ACC112 (cell line): ENCODE results near the gene TRMT2B.
"Not testable (repeated sequence)": the region's sequence is repeated elsewhere in the genome, so short reads cannot be mapped to it uniquely, and the experiment has no call there.

Experiments used
- H2AFZ ChIP-seq: fragments of 200-600 bp; sonication (generic); one replicate; pipeline ENCODE4 v1.6.0; 2017; ENCODE audit warnings: antibody characterized with exemption, low read length; ENCODE audit not compliant: unreplicated experiment
- H3K27ac ChIP-seq: fragments of 200-600 bp; sonication (generic); 2 replicates; pipeline ENCODE4 v1.5.1; 2014; ENCODE audit warnings: low read depth, mild to moderate bottlenecking, antibody characterized with exemption, low read length, moderate library complexity
- H3K27me3 ChIP-seq: fragments of 200-600 bp; sonication (generic); 2 replicates; pipeline ENCODE4 v1.6.1; 2014; ENCODE audit warnings: mild to moderate bottlenecking, antibody characterized with exemption, low read length, moderate library complexity, mixed read lengths; ENCODE audit not compliant: insufficient read depth
- H3K36me3 ChIP-seq: fragments of 200-600 bp; sonication (generic); 2 replicates; pipeline ENCODE4 v1.6.1; 2016; ENCODE audit warnings: mild to moderate bottlenecking, antibody characterized with exemption, low read length, moderate library complexity, mixed read lengths; ENCODE audit not compliant: insufficient read depth
- H3K4me1 ChIP-seq: fragments of 200-600 bp; sonication (generic); one replicate; pipeline ENCODE4 v1.6.1; 2016; ENCODE audit warnings: low read length, mixed read lengths; ENCODE audit not compliant: insufficient read depth, unreplicated experiment, control insufficient read depth
- H3K4me3 ChIP-seq: fragments of 200-600 bp; sonication (generic); 2 replicates; pipeline ENCODE4 v1.5.1; 2014; ENCODE audit warnings: mild to moderate bottlenecking, low read depth, low read length
- H3K79me2 ChIP-seq: fragments of 200-600 bp; sonication (generic); one replicate; pipeline ENCODE4 v1.6.0; 2016; ENCODE audit warnings: low read length; ENCODE audit not compliant: control insufficient read depth, unreplicated experiment, insufficient read depth

Gene TRMT2B

GRCh38 chrX:101057093-101057714 is 5.3 kb upstream of the TRMT2B start:
- Histone ChIP-seq H3K27me3 (no peaks in the 10 kb centered on the region), H3K4me3 (no peak overlapping the region), H2AFZ (no peak overlapping the region), H3K36me3 (no peaks in the 10 kb centered on the region), H3K79me2 (no peaks in the 10 kb centered on the region), H3K27ac (peak overlapping the region; percentile 82), H3K4me1 (peaks cover 8% of the 10 kb centered on the region)

GRCh38 chrX:101056551-101056950 is 4.6 kb upstream of the TRMT2B start:
- not testable (repeated sequence) for H3K4me3 ChIP-seq, H3K79me2 ChIP-seq, H3K36me3 ChIP-seq, H3K27me3 ChIP-seq, H2AFZ ChIP-seq, H3K4me1 ChIP-seq
- H3K27ac ChIP-seq = peak overlapping the region; percentile 82

- Histone ChIP-seq H3K27ac (peak overlapping the region; percentile 76; the same call in 1 of the 2 replicates), H3K4me3 (peak overlapping the region; percentile 86)
Measured at GRCh38 chrX:101051153-101051548, 760 bp downstream of the TRMT2B start.

GRCh38 chrX:101040197-101040596 is 11.7 kb downstream of the TRMT2B start:
- H2AFZ ChIP-seq = no peak overlapping the region
- no peaks in the 10 kb centered on the region for H3K4me1 ChIP-seq
- no peaks in the 10 kb centered on the region for H3K27me3 ChIP-seq
- H3K27ac ChIP-seq = no peak overlapping the region
- no peaks in the 10 kb centered on the region for H3K36me3 ChIP-seq
- H3K4me3 ChIP-seq = no peak overlapping the region
- no peaks in the 10 kb centered on the region for H3K79me2 ChIP-seq

More at GRCh38 chrX:101051153-101051548, 760 bp downstream of the TRMT2B start:
- H2AFZ ChIP-seq = peak overlapping the region; percentile 91
- H3K36me3 ChIP-seq = no peaks in the 10 kb centered on the region
- H3K27me3 ChIP-seq = no peaks in the 10 kb centered on the region
- no peaks in the 10 kb centered on the region for H3K4me1 ChIP-seq
- peaks cover 5% of the 10 kb centered on the region for H3K79me2 ChIP-seq

GRCh38 chrX:101037231-101037630 is 14.7 kb downstream of the TRMT2B start:
- H3K79me2 ChIP-seq = no peaks in the 10 kb centered on the region
- H3K4me1 ChIP-seq = no peaks in the 10 kb centered on the region
- H3K36me3 ChIP-seq = no peaks in the 10 kb centered on the region
- no peak overlapping the region for H3K27ac ChIP-seq
- H3K27me3 ChIP-seq = no peaks in the 10 kb centered on the region
- no peak overlapping the region for H2AFZ ChIP-seq
- no peak overlapping the region for H3K4me3 ChIP-seq

GRCh38 chrX:101029665-101030064 is 22.2 kb downstream of the TRMT2B start:
- Histone ChIP-seq H3K36me3 (no peaks in the 10 kb centered on the region), H2AFZ (no peak overlapping the region), H3K27me3 (no peaks in the 10 kb centered on the region), H3K27ac (no peak overlapping the region), H3K4me3 (no peak overlapping the region), H3K4me1 (peaks cover 10% of the 10 kb centered on the region), H3K79me2 (no peaks in the 10 kb centered on the region)

GRCh38 chrX:101028562-101028961 is 23.3 kb downstream of the TRMT2B start:
- H3K36me3 ChIP-seq = no peaks in the 10 kb centered on the region
- H3K4me1 ChIP-seq = peaks cover 10% of the 10 kb centered on the region
- H3K27ac ChIP-seq = no peak overlapping the region
- H3K4me3 ChIP-seq = no peak overlapping the region
- H2AFZ ChIP-seq = no peak overlapping the region
- H3K27me3 ChIP-seq = no peaks in the 10 kb centered on the region
- H3K79me2 ChIP-seq = no peaks in the 10 kb centered on the region

GRCh38 chrX:101025126-101025525 is 26.8 kb downstream of the TRMT2B start:
- no peak overlapping the region for H3K4me3 ChIP-seq
- H3K4me1 ChIP-seq = peaks cover 10% of the 10 kb centered on the region
- H3K79me2 ChIP-seq = no peaks in the 10 kb centered on the region
- no peaks in the 10 kb centered on the region for H3K36me3 ChIP-seq
- H2AFZ ChIP-seq = no peak overlapping the region
- H3K27me3 ChIP-seq = no peaks in the 10 kb centered on the region
- H3K27ac ChIP-seq = peak overlapping the region; percentile 61

GRCh38 chrX:101022020-101022419 is 29.9 kb downstream of the TRMT2B start:
- no peak overlapping the region for H2AFZ ChIP-seq
- no peak overlapping the region for H3K27ac ChIP-seq
- H3K4me3 ChIP-seq = no peak overlapping the region
- no peaks in the 10 kb centered on the region for H3K27me3 ChIP-seq
- no peaks in the 10 kb centered on the region for H3K79me2 ChIP-seq
- H3K36me3 ChIP-seq = no peaks in the 10 kb centered on the region; the same call in 1 of the 2 replicates
- peaks cover 10% of the 10 kb centered on the region for H3K4me1 ChIP-seq

GRCh38 chrX:101012031-101012430 is 39.9 kb downstream of the TRMT2B start:
- not testable (repeated sequence) for H3K36me3 ChIP-seq, H3K79me2 ChIP-seq, H3K4me3 ChIP-seq, H2AFZ ChIP-seq, H3K27ac ChIP-seq, H3K27me3 ChIP-seq
- H3K4me1 ChIP-seq = peaks cover 13% of the 10 kb centered on the region

- Histone ChIP-seq H2AFZ (no peak overlapping the region), H3K36me3 (no peaks in the 10 kb centered on the region)
Measured at GRCh38 chrX:101009090-101009489, 42.8 kb downstream of the TRMT2B start.

More at GRCh38 chrX:101009090-101009489, 42.8 kb downstream of the TRMT2B start:
- no peaks in the 10 kb centered on the region for H3K79me2 ChIP-seq
- H3K4me1 ChIP-seq = peaks cover 13% of the 10 kb centered on the region
- H3K4me3 ChIP-seq = no peak overlapping the region
- no peaks in the 10 kb centered on the region for H3K27me3 ChIP-seq
- H3K27ac ChIP-seq = peak overlapping the region; percentile 34; the same call in 1 of the 2 replicates
